SK-N-SH (cell line): ENCODE data around the gene FKBP6. TPM values are rescaled to one million over a fixed set of nuclear protein-coding genes. Genes with fewer than 3 reads are reported as not detected.
"Not testable (repeated sequence)": the region's sequence is repeated elsewhere in the genome, so short reads cannot be mapped to it uniquely, and the experiment has no call there.

Experiments
- CTCF ChIA-PET: fragments of 300-600, 350-600 bp; formaldehyde crosslinking; extraction: SDS; loops from one replicate; lab custom pipeline; 2021; lab: Yijun Ruan, JAX
- POLR2A ChIA-PET: fragments of 350-600 bp; sonication (Branson Sonifier 250); formaldehyde crosslinking; extraction: SDS; loops from one replicate; lab custom pipeline; 2020; ENCODE audit warnings: antibody characterized with exemption, inconsistent platforms; lab: Yijun Ruan, JAX
- DNase-seq: peaks from one replicate; pipeline ENCODE4 v3.0.0; 2012
- H2AFZ ChIP-seq: fragments of 200-600 bp; sonication (generic); 2 replicates; pipeline ENCODE4 v1.8.1; 2016; ENCODE audit warnings: antibody characterized with exemption, mild to moderate bottlenecking, low read depth
- H3F3A ChIP-seq: fragments of 200-600 bp; sonication (generic); replicated peaks from 2 replicates; pipeline ENCODE3; 2016; ENCODE audit warnings: antibody characterized with exemption, mild to moderate bottlenecking; ENCODE audit not compliant: insufficient read depth
- H3K27ac ChIP-seq, 2 experiments: fragments of 200-500 bp in 1 of 2; fragments of 200-600 bp in 1 of 2; sonication (Bioruptor generic) in 1 of 2; sonication (generic), shearing (Covaris generic) in 1 of 2; 2 replicates each; pipeline versions ENCODE4 v1.5.1 to v1.6.1; 2014 to 2016; ENCODE audit warnings: low read depth in 2 of 2, inconsistent platforms in 1 of 2, low read length in 1 of 2, mild to moderate bottlenecking in 1 of 2, mixed read lengths in 1 of 2
- H3K27me3 ChIP-seq: fragments of 200-600 bp; sonication (generic), shearing (Covaris generic); 2 replicates; pipeline ENCODE4 v1.6.1; 2016; ENCODE audit warnings: mixed run types; ENCODE audit not compliant: insufficient read depth
- H3K36me3 ChIP-seq, 2 experiments: fragments of 200-500 bp in 1 of 2; fragments of 200-600 bp in 1 of 2; sonication (Bioruptor generic) in 1 of 2; sonication (generic) in 1 of 2; replicated peaks in 1 of 2; 2 replicates each; pipeline versions ENCODE3 to v1.5.1; 2014 to 2016; ENCODE audit warnings: low read length in 1 of 2, mild to moderate bottlenecking in 1 of 2; ENCODE audit not compliant: insufficient read depth in 2 of 2, control insufficient read depth in 1 of 2
- H3K4me1 ChIP-seq, 2 experiments: fragments of 200-500 bp in 1 of 2; fragments of 200-600 bp in 1 of 2; sonication (Bioruptor generic) in 1 of 2; sonication (generic), shearing (Covaris generic) in 1 of 2; 2 replicates each; pipeline versions ENCODE4 v1.5.1 to v1.6.1; 2014 to 2016; ENCODE audit warnings: low read depth in 1 of 2, low read length in 1 of 2, mixed run types in 1 of 2; ENCODE audit not compliant: insufficient read depth in 2 of 2, control insufficient read depth in 1 of 2
- H3K4me2 ChIP-seq: fragments of 200-600 bp; sonication (generic), shearing (Covaris generic); 2 replicates; pipeline ENCODE4 v1.6.1; 2017; ENCODE audit warnings: mixed run types
- H3K4me3 ChIP-seq, 2 experiments: fragments of 200-500 bp in 1 of 2; fragments of 200-600 bp in 1 of 2; sonication (Bioruptor generic) in 1 of 2; sonication (generic), shearing (Covaris generic) in 1 of 2; 2 replicates each; pipeline versions ENCODE4 v1.5.1 to v1.8.1; 2014 to 2016; ENCODE audit warnings: low read depth in 2 of 2, inconsistent platforms in 1 of 2, low read length in 1 of 2, mild to moderate bottlenecking in 1 of 2, mixed read lengths in 1 of 2, moderate library complexity in 1 of 2
- H3K79me2 ChIP-seq: fragments of 200-600 bp; sonication (generic); 2 replicates; pipeline ENCODE4 v1.8.1; 2017; ENCODE audit warnings: mild to moderate bottlenecking; ENCODE audit not compliant: insufficient read depth
- H3K9ac ChIP-seq: fragments of 200-600 bp; sonication (generic); 2 replicates; pipeline ENCODE4 v1.6.1; 2017; ENCODE audit warnings: mixed run types
- H3K9me2 ChIP-seq: fragments of 200-600 bp; sonication (generic); 2 replicates; pipeline ENCODE4 v1.6.1; 2017; ENCODE audit warnings: mixed run types
- H3K9me3 ChIP-seq: fragments of 200-600 bp; sonication (generic); 2 replicates; pipeline ENCODE4 v1.6.1; 2017; ENCODE audit warnings: mixed run types, mild to moderate bottlenecking, moderate library complexity
- H4K20me1 ChIP-seq: fragments of 200-600 bp; sonication (generic); 2 replicates; pipeline ENCODE4 v1.6.1; 2017; ENCODE audit warnings: mild to moderate bottlenecking, mixed run types; ENCODE audit not compliant: insufficient read depth
- CTCF ChIP-seq: fragments of 200-600 bp; sonication (generic); IDR thresholded peaks from 2 replicates; pipeline ENCODE4 v1.6.1; 2017; ENCODE audit warnings: antibody characterized with exemption, mild to moderate bottlenecking, moderate library complexity
- MXI1 ChIP-seq: IDR thresholded peaks from 2 replicates; pipeline ENCODE4 v1.6.1; 2012; ENCODE audit warnings: mild to moderate bottlenecking, low read depth, low read length, improper control_type of control experiment
- RAD21 ChIP-seq: IDR thresholded peaks from 2 replicates; pipeline ENCODE4 v1.6.1; 2012; ENCODE audit warnings: mild to moderate bottlenecking, low read length
- SMC3 ChIP-seq: IDR thresholded peaks from 2 replicates; pipeline ENCODE4 v1.6.1; 2012; ENCODE audit warnings: low read depth, low read length, improper control_type of control experiment
- USF1 ChIP-seq: IDR thresholded peaks from 2 replicates; pipeline ENCODE4 v1.4.0; 2012; ENCODE audit warnings: low read depth, borderline replicate concordance
- WGBS: methylation state at CpG from one replicate; pipeline ENCODE4 v1.1.6; 2017; ENCODE audit warnings: low lambda C conversion rate; 5-methylcytosine and 5-hydroxymethylcytosine counted together
- polyA plus RNA-seq, 3 experiments: library from polyadenylated mRNA; depleted of rRNA; stranded (reverse); fragments of >200 nt; gene quantifications; 2 replicates each; pipeline ENCODE4 v1.2.3, GENCODE V29; 2012

FKBP6 gene
- polyA plus RNA-seq, 1 of the 3 experiments (the other 2 are of a cell fraction) = not detected

- peak; percentile 95 for DNase-seq
- peak overlapping the region; percentile 51; the same call in 1 of the 2 replicates for H2AFZ ChIP-seq
- 31% methylated on average over 26 of the region's 31 CpGs for WGBS
- H3K36me3 ChIP-seq, H3K9me3 ChIP-seq, H3K79me2 ChIP-seq, H3K27me3 ChIP-seq, H3K27ac ChIP-seq, H3K9ac ChIP-seq, H3K4me1 ChIP-seq, H3K9me2 ChIP-seq, H3F3A ChIP-seq, H4K20me1 ChIP-seq, POLR2A ChIA-PET: not testable (repeated sequence)
- H3K4me2 ChIP-seq = 0 out of 2 replicates have a peak overlapping the region, but pooled peaks have one; percentile 22
- TF ChIP-seq RAD21 (peak; percentile 73), USF1 (peak; percentile 57; the same call in 1 of the 2 replicates), CTCF (peak; percentile 67), MXI1 (0 out of 2 replicates have a peak, but pooled peaks have one; percentile 18), SMC3 (peak; percentile 82)
- 0 out of 4 replicates have a peak overlapping the region, but pooled peaks of 1 of the 2 experiments have one; percentile 2 for H3K4me3 ChIP-seq
- CTCF ChIA-PET = interaction anchor here (0.6 to 9.6 kb wide), 20 partner anchors 9 to 410 kb away, joined by 3 to 108 read pairs (median 5); partner anchors contain the start of gene NSUN5
Measured at GRCh38 chr7:73324081-73324845, 3.7 kb upstream of the FKBP6 start.

- POLR2A ChIA-PET = not testable (repeated sequence)
Measured at GRCh38 chr7:73325424-73325823, 2.5 kb upstream of the FKBP6 start.

GRCh38 chr7:73327449-73327848 is 512 bp upstream of the FKBP6 start:
- DNase-seq, H3K27ac ChIP-seq, H3K4me3 ChIP-seq, H3K79me2 ChIP-seq, H3K9ac ChIP-seq, H3K9me3 ChIP-seq, H3K36me3 ChIP-seq, H3K4me1 ChIP-seq, H3K4me2 ChIP-seq, H2AFZ ChIP-seq, H3K9me2 ChIP-seq, H3F3A ChIP-seq, H4K20me1 ChIP-seq, POLR2A ChIA-PET, H3K27me3 ChIP-seq: not testable (repeated sequence)
- CTCF ChIA-PET = interaction anchor here (9.6 kb wide), 1 partner anchor 125 kb away, joined by 108 read pairs; no protein-coding TSS in a partner anchor
- 86% methylated on average over 9 of the region's 13 CpGs for WGBS

More at GRCh38 chr7:73325424-73325823, 2.5 kb upstream of the FKBP6 start:
- H3F3A ChIP-seq, H3K9me3 ChIP-seq, H3K27me3 ChIP-seq, H3K4me2 ChIP-seq, H2AFZ ChIP-seq, H3K9me2 ChIP-seq, H3K4me1 ChIP-seq, H3K36me3 ChIP-seq, H4K20me1 ChIP-seq, H3K4me3 ChIP-seq, H3K79me2 ChIP-seq, H3K9ac ChIP-seq, H3K27ac ChIP-seq: not testable (repeated sequence)
- WGBS = 79% methylated on average over 6 of the region's 6 CpGs
- CTCF ChIA-PET = interaction anchor here (1.4 to 9.6 kb wide), 4 partner anchors 10 to 127 kb away, joined by 3 to 108 read pairs (median 24); no protein-coding TSS in a partner anchor
- DNase-seq = peak; percentile 27
